GM21390 (cell line): ENCODE measurements around the gene ITPR1.

Experiments
- ATAC-seq: cut with Tn5 transposase; IDR thresholded peaks from one replicate; pipeline ENCODE4 v1.9.1; 2021; ENCODE audit not compliant: unreplicated experiment

The ITPR1 gene

GRCh38 chr3:4529876-4530588 is 36.9 kb downstream of the ITPR1 start:
- ATAC-seq, result no peak

GRCh38 chr3:4531478-4532025 is 38.4 kb downstream of the ITPR1 start:
- ATAC-seq, result no peak

GRCh38 chr3:4532535-4533112 is 39.5 kb downstream of the ITPR1 start:
- no peak for ATAC-seq

- ATAC-seq, result no peak
Observed at GRCh38 chr3:4533489-4534443, 40.6 kb downstream of the ITPR1 start.

GRCh38 chr3:4534906-4535305 is 41.8 kb downstream of the ITPR1 start:
- no peak for ATAC-seq

GRCh38 chr3:4536260-4536659 is 43.1 kb downstream of the ITPR1 start:
- ATAC-seq, result no peak

GRCh38 chr3:4540267-4540666 is 47.1 kb downstream of the ITPR1 start:
- ATAC-seq, result no peak

GRCh38 chr3:4543110-4543509 is 50.0 kb downstream of the ITPR1 start:
- no peak for ATAC-seq

GRCh38 chr3:4546346-4547178 is 53.4 kb downstream of the ITPR1 start:
- ATAC-seq, result no peak

- ATAC-seq, result no peak
Observed at GRCh38 chr3:4547799-4548198, 54.7 kb downstream of the ITPR1 start.

GRCh38 chr3:4548356-4548755 is 55.2 kb downstream of the ITPR1 start:
- no peak for ATAC-seq

GRCh38 chr3:4548780-4549179 is 55.6 kb downstream of the ITPR1 start:
- ATAC-seq, result no peak

- no peak for ATAC-seq
Observed at GRCh38 chr3:4549896-4550295, 56.7 kb downstream of the ITPR1 start.

GRCh38 chr3:4551051-4551711 is 58.0 kb downstream of the ITPR1 start:
- no peak for ATAC-seq

- ATAC-seq, result no peak
Observed at GRCh38 chr3:4551794-4552442, 58.8 kb downstream of the ITPR1 start.

GRCh38 chr3:4552811-4553210 is 59.7 kb downstream of the ITPR1 start:
- ATAC-seq, result no peak

- ATAC-seq, result no peak
Observed at GRCh38 chr3:4561661-4562060, 68.5 kb downstream of the ITPR1 start.

GRCh38 chr3:4562595-4562994 is 69.4 kb downstream of the ITPR1 start:
- no peak for ATAC-seq

GRCh38 chr3:4564270-4564669 is 71.1 kb downstream of the ITPR1 start:
- ATAC-seq, result no peak
